SK-N-SH (cell line): ENCODE data around the gene RHEBL1. TPM values are rescaled to one million over a fixed set of nuclear protein-coding genes. Genes with fewer than 3 reads are reported as not detected.

Experiments used
- CTCF ChIA-PET: fragments of 300-600, 350-600 bp; formaldehyde crosslinking; extraction: SDS; loops from one replicate; lab custom pipeline; 2021; lab: Yijun Ruan, JAX
- POLR2A ChIA-PET: fragments of 350-600 bp; sonication (Branson Sonifier 250); formaldehyde crosslinking; extraction: SDS; loops from one replicate; lab custom pipeline; 2020; ENCODE audit warnings: antibody characterized with exemption, inconsistent platforms; lab: Yijun Ruan, JAX
- DNase-seq: peaks from one replicate; pipeline ENCODE4 v3.0.0; 2012
- H2AFZ ChIP-seq: fragments of 200-600 bp; sonication (generic); 2 replicates; pipeline ENCODE4 v1.8.1; 2016; ENCODE audit warnings: antibody characterized with exemption, mild to moderate bottlenecking, low read depth
- H3F3A ChIP-seq: fragments of 200-600 bp; sonication (generic); replicated peaks from 2 replicates; pipeline ENCODE3; 2016; ENCODE audit warnings: antibody characterized with exemption, mild to moderate bottlenecking; ENCODE audit not compliant: insufficient read depth
- H3K27ac ChIP-seq, 2 experiments: fragments of 200-500 bp in 1 of 2; fragments of 200-600 bp in 1 of 2; sonication (Bioruptor generic) in 1 of 2; sonication (generic), shearing (Covaris generic) in 1 of 2; 2 replicates each; pipeline versions ENCODE4 v1.5.1 to v1.6.1; 2014 to 2016; ENCODE audit warnings: low read depth in 2 of 2, inconsistent platforms in 1 of 2, low read length in 1 of 2, mild to moderate bottlenecking in 1 of 2, mixed read lengths in 1 of 2
- H3K27me3 ChIP-seq: fragments of 200-600 bp; sonication (generic), shearing (Covaris generic); 2 replicates; pipeline ENCODE4 v1.6.1; 2016; ENCODE audit warnings: mixed run types; ENCODE audit not compliant: insufficient read depth
- H3K36me3 ChIP-seq, 2 experiments: fragments of 200-500 bp in 1 of 2; fragments of 200-600 bp in 1 of 2; sonication (Bioruptor generic) in 1 of 2; sonication (generic) in 1 of 2; replicated peaks in 1 of 2; 2 replicates each; pipeline versions ENCODE3 to v1.5.1; 2014 to 2016; ENCODE audit warnings: low read length in 1 of 2, mild to moderate bottlenecking in 1 of 2; ENCODE audit not compliant: insufficient read depth in 2 of 2, control insufficient read depth in 1 of 2
- H3K4me1 ChIP-seq, 2 experiments: fragments of 200-500 bp in 1 of 2; fragments of 200-600 bp in 1 of 2; sonication (Bioruptor generic) in 1 of 2; sonication (generic), shearing (Covaris generic) in 1 of 2; 2 replicates each; pipeline versions ENCODE4 v1.5.1 to v1.6.1; 2014 to 2016; ENCODE audit warnings: low read depth in 1 of 2, low read length in 1 of 2, mixed run types in 1 of 2; ENCODE audit not compliant: insufficient read depth in 2 of 2, control insufficient read depth in 1 of 2
- H3K4me2 ChIP-seq: fragments of 200-600 bp; sonication (generic), shearing (Covaris generic); 2 replicates; pipeline ENCODE4 v1.6.1; 2017; ENCODE audit warnings: mixed run types
- H3K4me3 ChIP-seq, 2 experiments: fragments of 200-500 bp in 1 of 2; fragments of 200-600 bp in 1 of 2; sonication (Bioruptor generic) in 1 of 2; sonication (generic), shearing (Covaris generic) in 1 of 2; 2 replicates each; pipeline versions ENCODE4 v1.5.1 to v1.8.1; 2014 to 2016; ENCODE audit warnings: low read depth in 2 of 2, inconsistent platforms in 1 of 2, low read length in 1 of 2, mild to moderate bottlenecking in 1 of 2, mixed read lengths in 1 of 2, moderate library complexity in 1 of 2
- H3K79me2 ChIP-seq: fragments of 200-600 bp; sonication (generic); 2 replicates; pipeline ENCODE4 v1.8.1; 2017; ENCODE audit warnings: mild to moderate bottlenecking; ENCODE audit not compliant: insufficient read depth
- H3K9ac ChIP-seq: fragments of 200-600 bp; sonication (generic); 2 replicates; pipeline ENCODE4 v1.6.1; 2017; ENCODE audit warnings: mixed run types
- H3K9me2 ChIP-seq: fragments of 200-600 bp; sonication (generic); 2 replicates; pipeline ENCODE4 v1.6.1; 2017; ENCODE audit warnings: mixed run types
- H3K9me3 ChIP-seq: fragments of 200-600 bp; sonication (generic); 2 replicates; pipeline ENCODE4 v1.6.1; 2017; ENCODE audit warnings: mixed run types, mild to moderate bottlenecking, moderate library complexity
- H4K20me1 ChIP-seq: fragments of 200-600 bp; sonication (generic); 2 replicates; pipeline ENCODE4 v1.6.1; 2017; ENCODE audit warnings: mild to moderate bottlenecking, mixed run types; ENCODE audit not compliant: insufficient read depth
- ELF1 ChIP-seq: IDR thresholded peaks from 2 replicates; pipeline ENCODE4 v1.4.0; 2012
- EZH2phosphoT487 ChIP-seq: fragments of 200-600 bp; sonication (generic); IDR thresholded peaks from 2 replicates; pipeline ENCODE4 v1.6.1; 2017; ENCODE audit warnings: low read depth, mixed run types, mild to moderate bottlenecking, antibody characterized with exemption, moderate library complexity, borderline replicate concordance
- FOSL2 ChIP-seq: IDR thresholded peaks from 2 replicates; pipeline ENCODE4 v1.4.0; 2012; ENCODE audit warnings: low read depth, mild to moderate bottlenecking, moderate library complexity, borderline replicate concordance
- FOXJ3 ChIP-seq: sonication (generic); formaldehyde crosslinking; IDR thresholded peaks from 2 replicates; pipeline ENCODE4 v1.5.1; 2020; ENCODE audit warnings: mild to moderate bottlenecking, missing genetic modification reagents
- FOXM1 ChIP-seq: IDR thresholded peaks from 2 replicates; pipeline ENCODE4 v1.4.0; 2012; ENCODE audit warnings: low read depth, mild to moderate bottlenecking
- GATA2 ChIP-seq: sonication (generic); formaldehyde crosslinking; IDR thresholded peaks from 2 replicates; pipeline ENCODE4 v1.5.0; 2020; ENCODE audit warnings: mild to moderate bottlenecking, missing genetic modification reagents
- MXI1 ChIP-seq: IDR thresholded peaks from 2 replicates; pipeline ENCODE4 v1.6.1; 2012; ENCODE audit warnings: mild to moderate bottlenecking, low read depth, low read length, improper control_type of control experiment
- NRF1 ChIP-seq: IDR thresholded peaks from 2 replicates; pipeline ENCODE4 v1.6.1; 2012; ENCODE audit warnings: low read depth, mild to moderate bottlenecking, low read length
- RAD21 ChIP-seq: IDR thresholded peaks from 2 replicates; pipeline ENCODE4 v1.6.1; 2012; ENCODE audit warnings: mild to moderate bottlenecking, low read length
- RCOR1 ChIP-seq: fragments of 150-350 bp; IDR thresholded peaks from 2 replicates; pipeline ENCODE4 v1.6.1; 2017; ENCODE audit warnings: antibody characterized with exemption, low read length
- RFX5 ChIP-seq: IDR thresholded peaks from 2 replicates; pipeline ENCODE4 v1.6.1; 2012; ENCODE audit warnings: mild to moderate bottlenecking, improper control_type of control experiment, low read length
- RXRA ChIP-seq: IDR thresholded peaks from 2 replicates; pipeline ENCODE4 v1.4.0; 2012; ENCODE audit warnings: low read depth, mild to moderate bottlenecking, borderline replicate concordance
- SIN3A ChIP-seq: IDR thresholded peaks from 2 replicates; pipeline ENCODE4 v1.6.1; 2012; ENCODE audit warnings: low read depth, mild to moderate bottlenecking, low read length, moderate library complexity, borderline replicate concordance
- SMC3 ChIP-seq: IDR thresholded peaks from 2 replicates; pipeline ENCODE4 v1.6.1; 2012; ENCODE audit warnings: low read depth, low read length, improper control_type of control experiment
- TCF12 ChIP-seq: IDR thresholded peaks from 2 replicates; pipeline ENCODE4 v1.4.0; 2012
- TEAD4 ChIP-seq: IDR thresholded peaks from 2 replicates; pipeline ENCODE4 v1.4.0; 2012; ENCODE audit warnings: mild to moderate bottlenecking, borderline replicate concordance; ENCODE audit not compliant: insufficient read depth
- YY1 ChIP-seq: IDR thresholded peaks from 2 replicates; pipeline ENCODE4 v1.4.0; 2012; ENCODE audit warnings: low read depth, mild to moderate bottlenecking
- WGBS: methylation state at CpG from one replicate; pipeline ENCODE4 v1.1.6; 2017; ENCODE audit warnings: low lambda C conversion rate; 5-methylcytosine and 5-hydroxymethylcytosine counted together
- polyA plus RNA-seq, 3 experiments: library from polyadenylated mRNA; depleted of rRNA; stranded (reverse); fragments of >200 nt; gene quantifications; 2 replicates each; pipeline ENCODE4 v1.2.3, GENCODE V29; 2012
- TF ChIP-seq, protein P1 (sequence below): IDR thresholded peaks from 2 replicates; pipeline ENCODE4; 2012
- TF ChIP-seq, protein P2 (sequence below): IDR thresholded peaks from 2 replicates; pipeline ENCODE4 v1.4.0; 2012; ENCODE audit warnings: low read depth, borderline replicate concordance
- TF ChIP-seq, protein P3 (sequence below): fragments of 150-350 bp; IDR thresholded peaks from 2 replicates; pipeline ENCODE4 v1.6.1; 2016; ENCODE audit warnings: mild to moderate bottlenecking, low read depth, low read length
- TF ChIP-seq, protein P4 (sequence below): fragments of 200-600 bp; sonication (generic); IDR thresholded peaks from 2 replicates; pipeline ENCODE4 v1.6.1; 2017; ENCODE audit warnings: antibody characterized with exemption, mild to moderate bottlenecking, moderate library complexity

The RHEBL1 gene
- polyA plus RNA-seq, 1 of the 3 experiments (the other 2 are of a cell fraction), result 2.2 TPM

DNA sequence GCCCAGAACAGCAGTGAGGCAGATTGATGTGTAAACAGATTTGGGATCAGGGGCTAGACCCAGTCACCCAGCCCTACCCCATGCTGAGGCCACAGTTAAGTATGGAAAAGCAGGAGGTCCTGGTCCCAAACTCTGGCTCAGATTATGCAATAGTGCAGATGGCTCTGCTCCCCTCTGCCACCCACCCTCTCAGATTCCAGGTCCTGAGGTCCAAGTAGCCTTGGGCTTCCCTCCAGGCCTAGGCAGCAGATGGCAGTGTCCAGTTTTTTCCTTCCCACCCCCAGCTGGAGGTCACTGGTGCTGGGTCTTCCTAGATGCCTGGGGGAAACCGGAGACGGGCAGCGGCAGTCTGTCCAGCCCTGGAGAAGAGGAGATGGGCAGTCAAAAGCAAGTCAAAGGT, 27.6 kb upstream of the RHEBL1 start:
- H3K27ac ChIP-seq, result no peak overlapping the region
- POLR2A ChIA-PET, result interaction anchor here (0.8 to 0.9 kb wide), 2 partner anchors 13 to 34 kb away, joined by 3 to 4 read pairs; partner anchors contain the start of gene TUBA1B
- 83% methylated on average over 3 of the region's 3 CpGs for WGBS
- H4K20me1 ChIP-seq, result no peaks in the 10 kb centered on the region
- H3K4me3 ChIP-seq, result no peak overlapping the region
- H3K9ac ChIP-seq, result no peak overlapping the region
- H3K9me3 ChIP-seq, result no peaks in the 10 kb centered on the region
- no peak for TF ChIP-seq RAD21
- TF ChIP-seq, protein P1, sequence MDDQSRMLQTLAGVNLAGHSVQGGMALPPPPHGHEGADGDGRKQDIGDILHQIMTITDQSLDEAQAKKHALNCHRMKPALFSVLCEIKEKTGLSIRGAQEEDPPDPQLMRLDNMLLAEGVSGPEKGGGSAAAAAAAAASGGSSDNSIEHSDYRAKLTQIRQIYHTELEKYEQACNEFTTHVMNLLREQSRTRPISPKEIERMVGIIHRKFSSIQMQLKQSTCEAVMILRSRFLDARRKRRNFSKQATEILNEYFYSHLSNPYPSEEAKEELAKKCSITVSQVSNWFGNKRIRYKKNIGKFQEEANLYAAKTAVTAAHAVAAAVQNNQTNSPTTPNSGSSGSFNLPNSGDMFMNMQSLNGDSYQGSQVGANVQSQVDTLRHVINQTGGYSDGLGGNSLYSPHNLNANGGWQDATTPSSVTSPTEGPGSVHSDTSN, result no peak
- TF ChIP-seq RXRA, result no peak
- no peak for TF ChIP-seq SMC3
- TF ChIP-seq, protein P2, sequence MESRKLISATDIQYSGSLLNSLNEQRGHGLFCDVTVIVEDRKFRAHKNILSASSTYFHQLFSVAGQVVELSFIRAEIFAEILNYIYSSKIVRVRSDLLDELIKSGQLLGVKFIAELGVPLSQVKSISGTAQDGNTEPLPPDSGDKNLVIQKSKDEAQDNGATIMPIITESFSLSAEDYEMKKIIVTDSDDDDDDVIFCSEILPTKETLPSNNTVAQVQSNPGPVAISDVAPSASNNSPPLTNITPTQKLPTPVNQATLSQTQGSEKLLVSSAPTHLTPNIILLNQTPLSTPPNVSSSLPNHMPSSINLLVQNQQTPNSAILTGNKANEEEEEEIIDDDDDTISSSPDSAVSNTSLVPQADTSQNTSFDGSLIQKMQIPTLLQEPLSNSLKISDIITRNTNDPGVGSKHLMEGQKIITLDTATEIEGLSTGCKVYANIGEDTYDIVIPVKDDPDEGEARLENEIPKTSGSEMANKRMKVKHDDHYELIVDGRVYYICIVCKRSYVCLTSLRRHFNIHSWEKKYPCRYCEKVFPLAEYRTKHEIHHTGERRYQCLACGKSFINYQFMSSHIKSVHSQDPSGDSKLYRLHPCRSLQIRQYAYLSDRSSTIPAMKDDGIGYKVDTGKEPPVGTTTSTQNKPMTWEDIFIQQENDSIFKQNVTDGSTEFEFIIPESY, result no peak
- TF ChIP-seq ELF1, result no peak
- no peak for TF ChIP-seq FOXM1
- no peak for TF ChIP-seq YY1
- TF ChIP-seq RCOR1, result no peak
- TF ChIP-seq TCF12, result no peak
- no peak for TF ChIP-seq RFX5
- TF ChIP-seq GATA2 (CRISPR knock-in tag), result no peak
- TF ChIP-seq, all 33 proteins: peak for 0
- H3K27me3 ChIP-seq, result peaks cover 12% of the 10 kb centered on the region; the same call in 1 of the 2 replicates
- H3K79me2 ChIP-seq, result no peaks in the 10 kb centered on the region
- H3K4me1 ChIP-seq, result peaks cover 0 to 15% of the 10 kb centered on the region in 2 experiments; a peak in 1 of 4 replicates
- H3K36me3 ChIP-seq, result peaks cover 21 to 33% of the 10 kb centered on the region in 2 experiments
- no peak for DNase-seq
- H2AFZ ChIP-seq, result no peak overlapping the region
- CTCF ChIA-PET, result interaction anchor here (0.5 to 25.0 kb wide), 12 partner anchors 11 to 155 kb away, joined by 3 to 315 read pairs (median 8); partner anchors contain the start of genes LMBR1L and RHEBL1
- no peaks in the 10 kb centered on the region for H3F3A ChIP-seq
- H3K4me2 ChIP-seq, result no peak overlapping the region
- no peaks in the 10 kb centered on the region for H3K9me2 ChIP-seq

DNA sequence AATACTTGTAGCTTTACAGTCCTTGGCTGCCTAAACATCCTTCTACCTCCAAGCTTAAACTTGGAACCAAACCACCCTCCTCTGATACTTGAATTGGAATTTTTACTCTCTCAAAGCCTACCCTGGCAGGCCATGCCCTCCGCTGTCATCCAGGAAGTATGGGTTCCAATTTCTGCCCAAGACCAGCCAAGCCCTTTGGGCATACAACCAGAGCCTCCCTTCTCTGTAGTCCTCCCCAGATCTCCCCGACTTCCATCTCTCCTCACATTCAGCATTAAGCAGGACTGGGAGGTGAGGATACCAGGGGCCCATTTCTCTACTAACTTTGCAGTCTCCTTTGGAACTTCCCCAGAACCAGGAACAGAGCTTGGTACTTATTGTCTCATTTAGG, 25.2 kb upstream of the RHEBL1 start:
- POLR2A ChIA-PET, result interaction anchor here (0.9 to 2.6 kb wide), 5 partner anchors 10 to 36 kb away, joined by 4 to 10 read pairs (median 8); partner anchors contain the start of genes RHEBL1 and TUBA1B
- TF ChIP-seq FOXJ3 (CRISPR knock-in tag), result no peak
- TF ChIP-seq, protein P3, sequence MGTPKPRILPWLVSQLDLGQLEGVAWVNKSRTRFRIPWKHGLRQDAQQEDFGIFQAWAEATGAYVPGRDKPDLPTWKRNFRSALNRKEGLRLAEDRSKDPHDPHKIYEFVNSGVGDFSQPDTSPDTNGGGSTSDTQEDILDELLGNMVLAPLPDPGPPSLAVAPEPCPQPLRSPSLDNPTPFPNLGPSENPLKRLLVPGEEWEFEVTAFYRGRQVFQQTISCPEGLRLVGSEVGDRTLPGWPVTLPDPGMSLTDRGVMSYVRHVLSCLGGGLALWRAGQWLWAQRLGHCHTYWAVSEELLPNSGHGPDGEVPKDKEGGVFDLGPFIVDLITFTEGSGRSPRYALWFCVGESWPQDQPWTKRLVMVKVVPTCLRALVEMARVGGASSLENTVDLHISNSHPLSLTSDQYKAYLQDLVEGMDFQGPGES, result no peak
- TF ChIP-seq, protein P4, sequence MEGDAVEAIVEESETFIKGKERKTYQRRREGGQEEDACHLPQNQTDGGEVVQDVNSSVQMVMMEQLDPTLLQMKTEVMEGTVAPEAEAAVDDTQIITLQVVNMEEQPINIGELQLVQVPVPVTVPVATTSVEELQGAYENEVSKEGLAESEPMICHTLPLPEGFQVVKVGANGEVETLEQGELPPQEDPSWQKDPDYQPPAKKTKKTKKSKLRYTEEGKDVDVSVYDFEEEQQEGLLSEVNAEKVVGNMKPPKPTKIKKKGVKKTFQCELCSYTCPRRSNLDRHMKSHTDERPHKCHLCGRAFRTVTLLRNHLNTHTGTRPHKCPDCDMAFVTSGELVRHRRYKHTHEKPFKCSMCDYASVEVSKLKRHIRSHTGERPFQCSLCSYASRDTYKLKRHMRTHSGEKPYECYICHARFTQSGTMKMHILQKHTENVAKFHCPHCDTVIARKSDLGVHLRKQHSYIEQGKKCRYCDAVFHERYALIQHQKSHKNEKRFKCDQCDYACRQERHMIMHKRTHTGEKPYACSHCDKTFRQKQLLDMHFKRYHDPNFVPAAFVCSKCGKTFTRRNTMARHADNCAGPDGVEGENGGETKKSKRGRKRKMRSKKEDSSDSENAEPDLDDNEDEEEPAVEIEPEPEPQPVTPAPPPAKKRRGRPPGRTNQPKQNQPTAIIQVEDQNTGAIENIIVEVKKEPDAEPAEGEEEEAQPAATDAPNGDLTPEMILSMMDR, result no peak
- no peak for TF ChIP-seq TEAD4
- no peak for TF ChIP-seq EZH2phosphoT487
- TF ChIP-seq, protein P1, result no peak
- TF ChIP-seq SIN3A, result no peak
- no peak for TF ChIP-seq FOSL2
- TF ChIP-seq MXI1, result no peak
- no peak for TF ChIP-seq NRF1

More for the DNA sequence above, 25.2 kb upstream of the RHEBL1 start:
- Histone ChIP-seq H4K20me1 (no peaks in the 10 kb centered on the region), H3K9me2 (no peaks in the 10 kb centered on the region), H3K4me1 (peaks cover 0 to 22% of the 10 kb centered on the region in 2 experiments; a peak in 1 of 4 replicates), H2AFZ (no peak overlapping the region), H3K36me3 (peaks cover 11 to 12% of the 10 kb centered on the region in 2 experiments), H3K27ac (no peak overlapping the region), H3K9me3 (no peaks in the 10 kb centered on the region), H3K4me3 (no peak overlapping the region), H3K27me3 (peaks cover 12% of the 10 kb centered on the region; the same call in 1 of the 2 replicates), H3K4me2 (peak overlapping the region; percentile 69; the same call in 1 of the 2 replicates), H3K9ac (no peak overlapping the region), H3K79me2 (no peaks in the 10 kb centered on the region), H3F3A (no peaks in the 10 kb centered on the region)
- 60% methylated on average over 2 of the region's 2 CpGs for WGBS
- no peak for DNase-seq
- CTCF ChIA-PET, result interaction anchor here (0.6 to 25.0 kb wide), 7 partner anchors 11 to 417 kb away, joined by 3 to 315 read pairs (median 114); partner anchors contain the start of genes KMT2D, LMBR1L, RHEBL1 and TUBA1B
